DND-41 (cell line): ENCODE measurements around the gene STARD10.

Experiments
- ATAC-seq: fragments of 200-7000 bp; cut with Tn5 transposase; 3 replicates; pipeline ENCODE4 v1.9.1; 2021; ENCODE audit warnings: low read depth; ENCODE audit not compliant: insufficient read depth
- DNase-seq: peaks from one replicate; pipeline ENCODE4 v3.0.0-alpha.2; 2020
- H2AFZ ChIP-seq: 2 replicates; pipeline ENCODE4 v1.6.0; 2012; ENCODE audit warnings: low read depth, low read length
- H3K27ac ChIP-seq: 2 replicates; pipeline ENCODE4 v1.5.1; 2012; ENCODE audit warnings: low read length, inconsistent platforms
- H3K27me3 ChIP-seq: fragments of 200-600 bp; sonication (generic); 2 replicates; pipeline ENCODE4 v1.6.0; 2012; ENCODE audit warnings: low read length, mild to moderate bottlenecking, inconsistent platforms; ENCODE audit not compliant: insufficient read depth, poor library complexity
- H3K36me3 ChIP-seq: 2 replicates; pipeline ENCODE4 v1.5.1; 2012; ENCODE audit warnings: low read length, inconsistent platforms; ENCODE audit not compliant: insufficient read depth
- H3K4me1 ChIP-seq: 2 replicates; pipeline ENCODE4 v1.5.1; 2012; ENCODE audit warnings: mild to moderate bottlenecking, low read length; ENCODE audit not compliant: insufficient read depth
- H3K4me2 ChIP-seq: 2 replicates; pipeline ENCODE4 v1.6.0; 2012; ENCODE audit warnings: mild to moderate bottlenecking, moderate library complexity, low read length, inconsistent platforms; ENCODE audit not compliant: insufficient read depth
- H3K4me3 ChIP-seq, 2 experiments: fragments of 200-600 bp in 1 of 2; shearing (Covaris generic) in 1 of 2; 2 replicates each; pipeline ENCODE4 v1.5.1; 2012 to 2016; ENCODE audit warnings: inconsistent platforms in 2 of 2, low read length in 2 of 2, mild to moderate bottlenecking in 2 of 2, low read depth in 1 of 2, moderate library complexity in 1 of 2
- H3K79me2 ChIP-seq: 2 replicates; pipeline ENCODE4 v1.6.0; 2012; ENCODE audit warnings: low read length, inconsistent platforms; ENCODE audit not compliant: insufficient read depth
- H3K9ac ChIP-seq: 2 replicates; pipeline ENCODE4 v1.6.0; 2012; ENCODE audit warnings: low read depth, mild to moderate bottlenecking, inconsistent platforms, low read length, moderate library complexity
- H3K9me3 ChIP-seq: 2 replicates; pipeline ENCODE4 v1.5.1; 2012; ENCODE audit warnings: low read length, moderate library complexity, mild to moderate bottlenecking, inconsistent platforms; ENCODE audit not compliant: insufficient read depth, severe bottlenecking
- H4K20me1 ChIP-seq: 2 replicates; pipeline ENCODE4 v1.6.0; 2012; ENCODE audit warnings: low read length; ENCODE audit not compliant: insufficient read depth
- EZH2 ChIP-seq: IDR thresholded peaks from 3 replicates; pipeline ENCODE4 v1.6.1; 2012; ENCODE audit warnings: borderline replicate concordance, low read depth, mild to moderate bottlenecking, moderate library complexity, low read length, inconsistent platforms; ENCODE audit not compliant: severe bottlenecking
- TF ChIP-seq, protein P1 (sequence below): IDR thresholded peaks from 2 replicates; pipeline ENCODE4 v1.5.1; 2012; ENCODE audit warnings: borderline replicate concordance, low read length, moderate library complexity, mild to moderate bottlenecking; ENCODE audit not compliant: poor library complexity, severe bottlenecking; ENCODE audit errors: extremely low read depth

Gene STARD10

DNA sequence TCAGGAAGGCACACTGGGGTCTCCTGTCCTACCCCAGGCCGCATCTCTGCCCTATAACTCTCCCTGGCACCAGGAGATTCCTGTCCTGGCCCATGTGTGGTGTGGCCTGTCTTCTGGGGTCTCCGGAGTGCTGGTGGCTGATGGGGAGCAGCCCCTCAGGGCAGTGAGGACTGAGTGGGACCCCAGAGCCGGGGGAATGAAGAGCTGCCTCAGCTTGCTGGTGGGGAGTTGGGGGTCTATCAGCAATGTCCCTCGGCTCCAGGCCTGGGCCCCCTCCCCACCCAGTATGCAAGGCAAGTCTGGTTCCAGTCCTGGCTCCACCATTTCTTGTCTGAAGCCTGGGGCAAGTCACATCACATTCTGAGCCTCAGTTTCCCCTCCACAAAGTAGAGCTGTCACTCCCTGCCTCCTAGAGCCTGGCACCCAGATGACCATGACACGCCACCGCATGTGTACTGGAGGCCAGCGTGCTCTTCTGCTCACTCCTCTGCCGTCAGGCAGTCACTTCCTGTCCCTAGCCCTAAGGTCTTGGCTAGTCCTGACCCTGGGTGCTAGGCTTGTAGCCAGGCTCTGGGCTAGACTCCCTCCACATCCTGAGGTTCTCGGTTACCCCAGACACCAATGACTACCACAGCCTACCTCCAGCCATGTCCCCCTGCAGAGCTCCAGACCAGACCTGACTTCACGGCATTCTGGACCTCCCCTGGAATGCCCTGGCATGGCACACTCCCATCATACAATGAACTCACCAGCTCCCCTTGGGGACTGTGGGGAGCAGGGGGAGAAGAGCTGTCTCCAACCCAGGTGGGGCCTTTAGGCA, 54.4 kb downstream of the STARD10 start:
- Histone ChIP-seq H3K4me1 (peaks cover 13% of the 10 kb centered on the region), H3K9ac (no peak overlapping the region)

DNA sequence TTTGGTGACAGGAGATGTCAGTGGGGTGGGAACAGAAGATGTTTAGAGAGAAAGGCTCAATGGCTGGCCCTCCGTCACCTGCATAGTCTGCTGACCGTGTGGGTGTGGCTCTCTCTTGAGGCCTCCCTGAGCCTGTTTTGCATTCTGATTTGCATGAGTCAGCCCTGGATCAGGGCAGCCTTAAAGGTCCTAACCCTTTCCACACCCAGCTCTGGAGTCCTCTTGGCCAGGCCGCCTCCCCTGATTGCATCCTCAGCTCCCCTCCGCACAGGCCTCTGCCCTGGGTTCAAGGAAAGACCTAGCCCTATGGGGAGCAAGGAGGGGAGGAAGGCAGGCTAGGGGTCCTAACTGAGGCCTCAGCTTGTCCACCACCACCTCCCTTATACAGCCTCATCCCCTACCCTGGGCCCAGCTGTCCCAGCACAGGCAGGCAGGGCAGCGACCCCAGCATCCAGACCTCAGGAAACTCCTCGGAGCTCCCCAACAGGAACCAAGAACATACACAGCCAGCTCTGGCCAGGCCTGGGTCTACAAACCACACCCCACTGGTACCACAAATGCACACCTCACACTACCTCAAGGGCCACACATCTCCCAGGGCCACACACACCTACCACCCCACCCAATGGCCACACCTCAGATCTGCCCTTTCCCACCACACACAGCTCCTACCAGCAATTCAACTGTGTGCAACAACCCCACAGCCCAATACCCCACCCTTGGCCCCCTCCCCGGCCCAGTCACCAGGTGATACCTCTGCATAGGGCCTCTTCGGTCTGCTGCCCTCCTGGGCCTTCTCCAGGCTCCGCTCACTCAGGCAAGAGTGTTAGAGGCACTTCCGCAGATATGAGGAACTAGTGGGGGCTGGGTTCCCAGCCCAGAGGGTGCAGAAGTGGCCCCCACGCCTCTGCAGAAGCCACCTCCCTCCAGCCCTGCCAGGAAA, 55.4 kb downstream of the STARD10 start:
- Histone ChIP-seq H3K4me2 (no peak overlapping the region), H3K27me3 (no peaks in the 10 kb centered on the region), H3K9me3 (no peaks in the 10 kb centered on the region), H2AFZ (no peak overlapping the region), H3K27ac (no peak overlapping the region), H3K79me2 (peaks cover 86% of the 10 kb centered on the region), H3K4me3 (no peak overlapping the region), H4K20me1 (peaks cover 72% of the 10 kb centered on the region), H3K36me3 (0 out of 2 replicates have a peak, but pooled peaks cover 2% of the 10 kb centered on the region), H3K4me1 (peaks cover 13% of the 10 kb centered on the region), H3K9ac (no peak overlapping the region)
- TF ChIP-seq, protein P1, sequence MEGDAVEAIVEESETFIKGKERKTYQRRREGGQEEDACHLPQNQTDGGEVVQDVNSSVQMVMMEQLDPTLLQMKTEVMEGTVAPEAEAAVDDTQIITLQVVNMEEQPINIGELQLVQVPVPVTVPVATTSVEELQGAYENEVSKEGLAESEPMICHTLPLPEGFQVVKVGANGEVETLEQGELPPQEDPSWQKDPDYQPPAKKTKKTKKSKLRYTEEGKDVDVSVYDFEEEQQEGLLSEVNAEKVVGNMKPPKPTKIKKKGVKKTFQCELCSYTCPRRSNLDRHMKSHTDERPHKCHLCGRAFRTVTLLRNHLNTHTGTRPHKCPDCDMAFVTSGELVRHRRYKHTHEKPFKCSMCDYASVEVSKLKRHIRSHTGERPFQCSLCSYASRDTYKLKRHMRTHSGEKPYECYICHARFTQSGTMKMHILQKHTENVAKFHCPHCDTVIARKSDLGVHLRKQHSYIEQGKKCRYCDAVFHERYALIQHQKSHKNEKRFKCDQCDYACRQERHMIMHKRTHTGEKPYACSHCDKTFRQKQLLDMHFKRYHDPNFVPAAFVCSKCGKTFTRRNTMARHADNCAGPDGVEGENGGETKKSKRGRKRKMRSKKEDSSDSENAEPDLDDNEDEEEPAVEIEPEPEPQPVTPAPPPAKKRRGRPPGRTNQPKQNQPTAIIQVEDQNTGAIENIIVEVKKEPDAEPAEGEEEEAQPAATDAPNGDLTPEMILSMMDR: no peak
- no peak for TF ChIP-seq EZH2
- DNase-seq (no peak), ATAC-seq (no peak)

More for the DNA sequence above, 54.4 kb downstream of the STARD10 start:
- H3K27ac ChIP-seq: no peak overlapping the region
- H3K27me3 ChIP-seq: no peaks in the 10 kb centered on the region
- no peaks in the 10 kb centered on the region for H3K9me3 ChIP-seq
- H4K20me1 ChIP-seq: peaks cover 75% of the 10 kb centered on the region
- TF ChIP-seq EZH2: no peak
- TF ChIP-seq, protein P1: no peak
- peaks cover 88% of the 10 kb centered on the region for H3K79me2 ChIP-seq
- H2AFZ ChIP-seq: no peak overlapping the region
- no peak for DNase-seq
- ATAC-seq: no peak
- H3K36me3 ChIP-seq: 0 out of 2 replicates have a peak, but pooled peaks cover 2% of the 10 kb centered on the region
- no peak overlapping the region for H3K4me2 ChIP-seq
- H3K4me3 ChIP-seq: no peak overlapping the region

DNA sequence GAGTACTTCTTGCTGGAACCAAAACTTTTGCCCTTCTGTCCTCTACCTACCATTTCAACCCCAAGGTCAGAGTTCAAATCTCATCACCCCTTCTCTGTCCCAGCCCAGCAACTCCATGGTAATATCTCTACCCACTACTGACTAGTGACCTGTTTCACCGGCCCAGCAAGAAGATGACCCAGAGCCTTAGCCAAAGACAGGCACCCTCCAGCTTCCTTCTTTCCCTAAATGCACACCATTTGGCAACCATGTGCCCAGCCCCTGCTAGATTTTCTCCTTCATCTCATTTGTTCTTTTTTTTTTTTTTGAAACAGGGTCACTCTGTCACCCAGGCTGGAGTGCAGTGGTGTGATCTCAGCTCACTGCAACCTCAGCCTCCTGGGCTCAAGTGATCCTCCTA, 56.5 kb downstream of the STARD10 start:
- Histone ChIP-seq H3K4me2 (no peak overlapping the region), H3K79me2 (peaks cover 85% of the 10 kb centered on the region), H3K9me3 (no peaks in the 10 kb centered on the region), H2AFZ (no peak overlapping the region), H3K27me3 (no peaks in the 10 kb centered on the region), H3K4me1 (peaks cover 13% of the 10 kb centered on the region), H3K4me3 (no peak overlapping the region), H3K9ac (no peak overlapping the region), H4K20me1 (peaks cover 66% of the 10 kb centered on the region), H3K36me3 (peaks cover 4% of the 10 kb centered on the region), H3K27ac (peak overlapping the region; percentile 65)
- ATAC-seq (no peak), DNase-seq (no peak)
- TF ChIP-seq EZH2: no peak
- TF ChIP-seq, protein P1: no peak
